SK-N-MC (cell line): ENCODE data around the gene FARS2.

ENCODE experiments used
- EZH2 ChIP-seq: fragments of 200-600 bp; sonication (generic); IDR thresholded peaks from one replicate; pipeline ENCODE4 v1.6.1; 2017; ENCODE audit warnings: antibody characterized with exemption
- FOXP2 ChIP-seq: optimal IDR thresholded peaks from 2 replicates; pipeline ENCODE3; 2011; ENCODE audit warnings: mild to moderate bottlenecking, moderate library complexity; ENCODE audit not compliant: insufficient read depth; ENCODE audit errors: extremely low read length, control extremely low read depth
- POLR2AphosphoS5 ChIP-seq: IDR thresholded peaks from 2 replicates; pipeline ENCODE4 v1.6.1; 2012; ENCODE audit warnings: mild to moderate bottlenecking, low read depth, low read length, borderline replicate concordance

GRCh38 chr6:5442319-5442718, 181.0 kb downstream of the FARS2 start:
- TF ChIP-seq POLR2AphosphoS5 (no peak), EZH2 (no peak), FOXP2 (no peak)
